HG02678 (cell line): ENCODE results near the gene MAMDC4.
A peak's percentile ranks its signal among the peaks of the same experiment; 100 is the strongest.
"Not testable (repeated sequence)": the region's sequence is repeated elsewhere in the genome, so short reads cannot be mapped to it uniquely, and the experiment has no call there.

Experiments used
- ATAC-seq: cut with Tn5 transposase; IDR thresholded peaks from one replicate; pipeline ENCODE4 v1.9.1; 2021; ENCODE audit warnings: mild to moderate bottlenecking, moderate library complexity; ENCODE audit not compliant: unreplicated experiment

The MAMDC4 gene

GRCh38 chr9:136837856-136838277 lies 14.3 kb upstream of the MAMDC4 start:
- not testable (repeated sequence) for ATAC-seq

DNA sequence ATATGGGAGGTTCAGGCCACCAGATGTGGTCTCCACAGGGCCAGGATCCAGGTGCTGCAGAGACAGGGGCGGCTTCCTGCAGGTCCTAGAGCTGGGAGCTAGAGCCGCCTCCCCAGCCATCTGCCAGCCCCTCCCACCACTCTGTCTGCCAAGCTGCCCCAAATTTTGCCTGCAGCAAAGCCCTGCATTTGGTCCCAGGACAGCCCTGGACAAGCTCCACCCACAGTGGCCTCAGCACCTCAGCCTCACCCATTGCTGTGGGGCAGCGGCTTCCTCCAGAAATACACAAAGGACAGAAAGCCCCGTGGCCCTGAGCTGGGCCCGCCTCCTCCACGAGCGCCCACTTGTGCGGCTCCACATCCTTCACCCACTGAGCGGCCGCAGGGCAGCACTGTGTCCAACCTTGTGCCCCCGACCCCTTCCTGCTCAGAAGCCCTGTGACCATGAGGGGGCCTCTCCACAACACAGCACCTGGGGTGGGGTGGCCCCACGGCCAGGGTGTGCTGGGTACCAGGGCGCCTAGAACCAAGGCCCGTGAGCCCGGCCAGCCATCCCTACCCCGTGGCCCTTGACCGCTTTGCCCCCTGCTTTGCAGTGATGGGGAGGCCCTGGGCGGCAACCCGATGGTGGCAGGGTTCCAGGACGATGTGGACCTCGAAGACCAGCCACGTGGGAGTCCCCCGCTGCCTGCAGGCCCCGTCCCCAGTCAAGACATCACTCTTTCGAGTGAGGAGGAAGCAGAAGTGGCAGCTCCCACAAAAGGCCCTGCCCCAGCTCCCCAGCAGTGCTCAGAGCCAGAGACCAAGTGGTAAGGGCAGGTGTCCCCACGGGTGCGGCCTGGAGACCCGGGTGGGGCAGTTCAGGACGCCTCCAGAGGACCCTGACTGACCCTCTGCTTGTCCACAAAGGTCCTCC lies 13.6 kb upstream of the MAMDC4 start:
- no peak for ATAC-seq

DNA sequence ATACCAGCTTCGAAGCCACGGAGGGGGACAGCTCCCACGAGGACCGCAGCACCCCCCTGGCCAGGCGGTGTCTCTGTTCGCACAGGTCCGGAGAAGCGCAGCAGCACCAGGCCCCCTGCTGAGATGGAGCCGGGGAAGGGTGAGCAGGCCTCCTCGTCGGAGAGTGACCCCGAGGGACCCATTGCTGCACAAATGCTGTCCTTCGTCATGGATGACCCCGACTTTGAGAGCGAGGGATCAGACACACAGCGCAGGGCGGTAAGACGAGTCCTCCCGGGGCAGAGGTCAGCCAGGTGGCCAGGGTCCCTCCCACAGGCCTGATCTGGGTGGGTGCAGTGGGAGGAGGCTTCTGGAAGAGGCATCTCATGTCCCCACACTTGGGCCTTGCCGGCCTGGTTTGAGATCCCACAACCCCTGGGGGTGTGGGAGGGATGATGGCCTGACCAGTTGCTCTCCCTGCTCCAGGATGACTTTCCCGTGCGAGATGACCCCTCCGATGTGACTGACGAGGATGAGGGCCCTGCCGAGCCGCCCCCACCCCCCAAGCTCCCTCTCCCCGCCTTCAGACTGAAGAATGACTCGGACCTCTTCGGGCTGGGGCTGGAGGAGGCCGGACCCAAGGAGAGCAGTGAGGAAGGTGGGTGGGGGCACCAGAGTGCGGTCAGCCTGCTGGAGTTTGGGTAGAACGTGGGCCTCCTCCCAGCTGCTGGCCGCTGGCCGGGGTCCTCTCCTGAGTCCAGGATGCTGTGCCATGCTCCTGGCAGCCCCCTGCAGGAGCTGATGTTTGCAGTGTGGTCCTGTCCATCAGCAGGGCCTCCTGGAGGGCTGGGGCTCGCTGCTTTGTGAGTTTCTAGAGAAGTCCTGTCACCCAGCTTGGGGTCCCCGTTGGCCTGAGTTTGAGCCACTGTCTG lies 12.7 kb upstream of the MAMDC4 start:
- no peak for ATAC-seq

DNA sequence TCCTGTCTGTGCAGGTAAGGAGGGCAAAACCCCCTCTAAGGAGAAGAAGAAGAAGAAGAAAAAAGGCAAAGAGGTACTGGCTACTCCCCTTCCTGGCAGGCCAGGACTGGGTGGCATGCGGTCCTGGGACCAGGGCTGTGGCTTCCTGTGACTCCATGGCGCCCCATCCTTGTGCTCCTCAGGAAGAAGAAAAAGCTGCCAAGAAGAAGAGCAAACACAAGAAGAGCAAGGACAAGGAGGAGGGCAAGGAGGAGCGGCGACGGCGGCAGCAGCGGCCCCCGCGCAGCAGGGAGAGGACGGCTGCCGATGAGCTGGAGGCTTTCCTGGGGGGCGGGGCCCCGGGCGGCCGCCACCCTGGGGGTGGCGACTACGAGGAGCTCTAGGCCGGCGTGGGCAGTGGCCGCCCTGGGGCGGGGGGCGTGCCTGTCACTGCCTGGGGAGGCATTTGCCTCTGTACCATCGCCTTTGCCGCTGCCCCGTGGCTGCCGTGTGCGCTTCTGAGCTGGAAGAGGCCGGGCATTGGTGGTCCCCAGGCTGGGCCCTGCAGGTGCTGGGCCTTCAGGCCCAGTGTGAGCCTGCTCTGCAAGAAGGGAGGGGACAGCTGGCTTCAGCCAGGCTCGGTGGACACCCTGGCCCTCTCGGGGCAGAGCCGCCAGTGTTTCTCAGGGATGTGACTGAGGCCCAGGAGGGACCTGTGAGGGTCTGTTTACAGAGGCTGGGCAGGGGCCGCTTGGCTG lies 11.8 kb upstream of the MAMDC4 start:
- ATAC-seq: no peak

DNA sequence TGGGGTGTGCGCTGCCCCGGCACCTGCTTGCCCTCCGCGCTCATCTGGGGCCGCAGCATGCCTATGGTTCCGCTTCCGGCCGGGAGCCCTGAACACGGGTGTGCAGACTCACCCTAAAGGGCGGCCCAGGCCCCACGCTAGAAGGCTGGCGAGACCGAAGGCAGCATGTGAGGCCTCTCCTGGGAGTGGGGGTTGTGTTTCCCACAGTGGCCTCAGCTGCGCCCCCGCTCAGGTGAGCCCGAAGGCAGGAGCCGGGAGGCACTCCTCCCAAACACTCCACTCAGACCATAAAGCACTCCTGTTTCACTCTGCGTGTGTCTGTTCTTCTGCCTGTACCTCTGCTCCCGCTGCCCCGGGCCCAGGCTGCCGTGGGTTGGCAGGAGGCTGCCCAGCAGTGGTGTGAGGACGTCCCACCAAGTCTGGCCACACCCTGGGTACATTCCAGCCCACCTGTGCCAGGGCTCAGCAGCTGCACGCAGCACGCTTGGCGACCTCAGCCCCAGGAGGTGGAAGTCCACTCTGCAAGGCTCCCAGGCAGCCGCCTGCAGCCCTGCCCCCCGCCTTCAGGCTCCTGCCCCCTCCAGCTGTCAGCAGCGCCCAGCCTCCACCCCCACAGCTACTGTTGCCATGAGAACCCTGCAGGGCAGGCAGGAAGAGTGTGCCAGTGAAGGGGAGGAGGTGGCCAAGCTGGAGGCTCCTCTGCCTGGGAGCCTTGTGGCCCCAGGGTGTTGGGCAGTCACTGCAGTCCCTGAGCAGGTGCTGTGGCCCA lies 11.1 kb upstream of the MAMDC4 start:
- ATAC-seq: no peak

DNA sequence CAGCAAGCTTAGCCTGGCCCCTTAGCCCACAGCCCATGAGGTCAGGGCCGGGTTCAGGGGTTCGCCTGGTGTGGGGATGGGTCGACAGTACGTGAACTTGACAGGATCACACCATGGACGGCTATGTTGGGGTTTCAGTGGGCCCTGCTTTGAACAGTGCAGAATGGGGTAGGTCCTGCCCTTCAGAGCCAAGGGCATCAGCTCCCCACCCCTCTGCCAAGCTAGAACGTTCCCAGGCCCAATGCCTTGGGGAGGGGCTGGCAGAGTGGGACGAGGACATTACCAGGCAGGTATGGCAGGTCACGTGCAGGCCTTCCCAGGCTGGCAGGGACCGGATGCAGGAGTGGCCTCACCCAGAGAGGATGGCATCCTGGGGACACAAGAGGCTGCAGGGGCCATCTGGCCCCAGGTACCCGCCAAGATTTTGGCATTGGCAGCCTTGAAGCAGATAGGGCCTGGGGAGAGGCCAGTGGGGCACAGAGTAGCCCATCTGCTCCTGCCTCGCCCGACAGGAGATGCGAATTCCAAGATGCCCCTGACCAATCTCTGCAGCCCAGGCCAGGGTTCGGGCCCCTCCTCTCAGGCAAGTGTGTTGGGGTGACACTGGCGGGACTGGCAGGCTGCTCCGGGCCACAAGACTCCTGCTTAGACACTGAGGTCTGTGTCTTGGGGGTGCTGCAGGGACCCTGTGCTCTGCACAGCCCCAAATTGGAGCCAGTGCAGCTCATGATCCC lies 10.3 kb upstream of the MAMDC4 start:
- not testable (repeated sequence) for ATAC-seq

DNA sequence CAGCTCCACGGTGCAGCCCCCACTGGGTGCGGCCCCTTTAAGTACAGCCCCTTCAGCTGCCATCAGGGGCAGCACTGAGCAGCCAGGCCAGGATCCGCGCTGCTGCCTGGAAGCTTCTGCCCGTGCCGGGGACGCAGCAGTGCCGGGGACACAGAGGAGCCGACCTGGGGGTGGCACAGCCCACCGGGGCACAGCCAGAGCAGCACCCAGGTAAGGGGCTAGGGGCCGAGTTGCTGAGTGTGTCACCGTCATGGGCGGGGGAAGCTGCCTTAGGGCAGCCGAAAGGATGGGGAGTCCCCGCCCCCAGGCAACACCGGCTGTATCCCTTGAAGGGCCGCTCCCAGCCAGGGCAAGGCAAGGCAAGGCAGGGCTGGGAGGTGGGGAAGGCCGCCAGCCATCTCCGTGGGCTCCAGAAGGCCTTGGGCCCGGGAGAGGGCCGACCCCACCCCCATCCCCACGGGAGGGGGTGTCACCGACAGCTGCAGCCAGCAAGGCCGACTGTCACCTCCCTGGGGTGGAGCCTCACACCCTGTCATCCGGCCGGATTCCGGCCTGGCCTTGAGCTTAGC lies 9.7 kb upstream of the MAMDC4 start, which contains the start of gene AJM1:
Gene AJM1, plus strand, starts transcription at position 99 of the 569 bp plus-strand sequence. CDS start 1,937 bp downstream, outside the sequence.
- peak; percentile 78 for ATAC-seq

DNA sequence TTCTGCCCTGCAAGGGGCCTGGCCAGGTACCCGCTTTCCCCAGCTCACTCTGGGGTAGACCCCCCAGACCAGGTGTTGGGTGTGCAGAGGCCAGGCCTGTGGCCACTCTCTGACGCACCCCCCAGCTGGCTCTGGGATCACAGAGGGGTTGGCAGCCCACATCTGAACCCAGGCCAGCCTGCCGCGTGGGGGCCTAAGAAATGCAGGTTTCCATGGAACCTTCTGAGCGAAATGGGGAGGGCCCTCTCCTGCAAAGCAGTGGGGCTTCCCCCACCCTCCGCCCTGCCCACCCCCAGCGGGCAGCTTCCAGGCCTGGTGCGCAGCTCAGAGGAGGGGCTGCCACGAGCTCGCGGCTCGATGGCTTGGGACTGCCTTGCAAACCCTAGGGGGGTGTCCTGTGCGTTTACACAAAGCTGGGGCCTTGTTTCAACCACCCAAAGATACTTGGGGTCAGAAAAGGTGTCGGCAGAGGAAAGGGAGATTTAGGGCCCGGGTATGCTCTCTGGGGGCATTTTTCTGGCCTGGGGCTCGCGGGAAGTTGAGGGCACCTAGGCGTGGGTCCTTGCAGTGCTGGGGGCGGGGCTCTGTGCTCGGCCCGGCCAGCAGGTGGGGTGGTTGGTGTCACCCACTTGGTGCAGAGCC lies 8.9 kb upstream of the MAMDC4 start:
- ATAC-seq: not testable (repeated sequence)

DNA sequence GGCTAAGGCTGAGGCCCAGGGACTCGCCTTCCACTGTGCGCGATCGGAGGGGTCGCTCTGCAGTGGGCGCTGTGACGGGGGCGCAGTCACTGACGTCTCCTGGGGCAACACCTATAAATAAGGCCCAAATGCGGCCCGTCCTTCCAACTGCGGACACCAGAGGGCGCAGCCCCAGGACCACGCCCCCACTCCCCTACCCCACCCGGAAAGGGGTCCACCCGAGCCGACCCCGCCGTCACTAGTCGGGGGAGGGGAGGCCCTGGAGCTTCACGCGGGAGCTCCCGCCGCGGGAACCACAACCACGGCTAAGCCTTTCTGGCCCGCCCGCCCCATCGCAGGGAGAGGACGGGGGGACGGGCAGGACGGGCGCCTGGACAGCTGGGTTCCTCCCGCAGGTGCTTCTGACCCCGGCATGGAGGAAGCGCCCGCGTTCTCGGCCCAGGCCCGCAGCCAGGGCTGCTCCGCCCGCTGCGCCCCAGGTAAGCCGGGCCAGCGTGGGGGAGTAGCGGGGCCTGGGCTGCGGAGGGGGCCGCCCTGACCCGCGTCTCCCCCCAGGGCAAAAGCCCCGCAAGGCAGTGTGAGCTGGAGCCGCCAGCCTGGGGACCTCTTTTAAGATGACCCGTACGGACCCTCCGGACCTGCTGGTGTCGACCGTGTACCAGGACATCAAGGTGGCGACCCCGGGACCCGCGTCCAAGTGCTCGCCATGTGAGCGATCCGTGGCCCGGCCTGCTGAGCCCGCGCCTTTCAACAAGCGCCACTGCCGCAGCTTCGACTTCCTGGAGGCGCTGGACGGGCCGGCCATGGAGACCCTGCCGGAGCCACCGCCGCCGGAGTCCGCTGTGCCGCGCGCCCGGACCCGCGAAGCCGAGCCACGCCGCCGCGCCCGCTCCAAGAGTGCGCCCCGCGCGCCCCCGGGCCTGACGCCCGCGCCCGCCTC lies 8.1 kb upstream of the MAMDC4 start:
- ATAC-seq: not testable (repeated sequence)

- ATAC-seq: no peak
These were observed 7.2 kb upstream of the MAMDC4 start for GRCh38 chr9:136844761-136845464.

DNA sequence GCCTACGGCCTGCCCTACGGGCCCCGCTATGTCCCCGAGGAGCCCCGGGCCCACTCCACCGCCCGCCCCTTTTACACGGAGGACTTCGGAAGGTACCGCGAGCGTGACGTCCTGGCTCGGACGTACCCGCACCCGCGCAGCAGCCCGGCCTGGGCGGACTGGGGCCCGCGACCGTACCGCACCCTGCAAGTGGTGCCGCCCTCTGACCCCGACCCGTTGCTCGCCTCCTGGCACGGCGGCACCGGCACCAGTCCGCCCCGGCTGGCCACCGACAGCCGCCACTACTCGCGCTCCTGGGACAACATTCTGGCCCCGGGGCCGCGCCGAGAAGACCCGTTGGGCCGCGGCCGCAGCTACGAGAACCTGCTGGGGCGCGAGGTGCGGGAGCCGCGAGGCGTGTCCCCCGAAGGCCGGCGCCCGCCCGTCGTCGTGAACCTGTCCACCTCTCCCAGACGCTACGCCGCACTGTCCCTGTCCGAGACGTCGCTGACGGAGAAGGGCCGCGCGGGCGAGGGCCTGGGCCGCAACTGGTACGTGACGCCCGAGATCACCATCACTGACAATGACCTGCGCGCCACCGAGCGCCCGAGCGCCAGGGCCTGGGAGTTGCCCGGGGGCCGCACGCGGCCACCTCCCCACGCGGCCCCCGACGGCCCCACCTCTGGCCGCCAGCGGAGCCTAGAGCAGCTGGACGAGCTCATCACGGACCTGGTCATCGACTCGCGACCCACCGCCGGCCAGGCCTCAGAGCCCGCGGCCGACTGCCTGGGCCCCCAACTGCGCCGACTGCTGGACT lies 6.5 kb upstream of the MAMDC4 start:
- ATAC-seq: no peak

- no peak for ATAC-seq
These were observed 5.6 kb upstream of the MAMDC4 start for GRCh38 chr9:136846376-136847087.

DNA sequence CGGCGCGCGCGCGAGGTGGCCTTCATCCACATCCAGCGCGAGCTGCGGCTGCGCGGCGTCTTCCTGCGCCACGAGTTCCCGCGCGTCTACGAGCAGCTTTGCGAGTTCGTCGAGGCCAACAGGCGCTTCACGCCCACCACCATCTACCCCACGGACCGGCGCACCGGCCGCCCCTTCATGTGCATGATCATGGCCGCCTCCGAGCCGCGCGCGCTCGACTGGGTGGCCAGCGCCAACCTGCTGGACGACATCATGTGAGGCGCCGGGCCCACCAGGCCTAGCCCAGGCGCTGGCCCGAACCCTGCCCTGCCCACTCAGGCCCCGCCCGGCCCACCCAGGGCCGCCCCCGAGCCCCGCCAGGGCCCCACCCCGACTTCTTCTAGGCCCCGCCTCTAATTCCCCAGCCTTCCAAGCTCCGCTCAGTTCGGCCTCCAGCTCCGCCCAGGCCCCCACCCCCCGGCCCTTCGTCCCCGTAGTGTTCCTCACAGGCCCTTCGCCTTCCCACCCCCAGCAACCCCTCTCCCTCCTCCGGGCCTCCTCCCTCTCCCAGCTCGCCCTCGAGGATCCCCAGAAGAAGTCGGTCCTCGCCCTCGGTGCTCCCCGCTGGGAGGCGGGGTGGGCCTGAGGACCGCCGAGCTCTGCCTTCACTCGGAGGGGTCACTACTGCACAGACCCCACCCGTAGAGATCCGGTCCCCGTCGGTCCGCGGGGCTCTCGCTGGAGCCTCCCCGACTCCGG lies 4.9 kb upstream of the MAMDC4 start:
- ATAC-seq: no peak

DNA sequence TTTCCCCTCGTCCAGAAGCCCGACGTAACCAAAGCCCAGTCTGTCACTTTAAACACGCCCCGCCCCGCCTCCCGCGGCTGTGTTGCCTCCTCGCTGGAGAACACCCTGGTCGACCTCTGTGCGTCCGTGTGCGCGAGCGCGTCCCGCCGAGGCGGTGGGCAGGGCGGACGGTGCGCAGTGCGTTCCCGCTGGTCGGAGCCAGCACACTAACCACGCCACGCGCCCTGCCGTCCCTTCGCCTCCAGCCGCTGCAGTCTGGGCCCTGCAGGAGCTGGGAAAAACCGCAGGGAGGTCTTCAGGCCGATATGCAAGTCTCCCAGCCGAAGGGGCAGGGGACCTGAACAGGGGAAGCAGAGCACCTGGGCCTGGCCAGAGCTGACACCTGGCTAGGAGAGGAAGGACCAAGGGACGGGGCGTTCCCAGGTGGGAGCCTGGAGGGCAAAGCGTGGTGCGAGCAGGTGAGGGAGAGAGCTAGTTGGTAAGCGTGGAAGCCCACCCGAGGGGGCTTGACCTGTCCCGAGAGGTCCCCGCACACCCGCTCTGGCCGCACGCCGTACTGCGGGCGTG lies 4.2 kb upstream of the MAMDC4 start:
- no peak for ATAC-seq
